Chondrocyte (in vitro differentiated cells): ENCODE data around the gene SEMA3C. TPM values are rescaled to one million over a fixed set of nuclear protein-coding genes. Genes with fewer than 3 reads are reported as not detected.

ENCODE experiments used
- DNase-seq: peaks from one replicate; pipeline ENCODE4 v3.0.0; 2021; ENCODE audit warnings: mixed read lengths, low spot score
- H3K27ac Mint-ChIP-seq: one replicate; pipeline ENCODE4 v1.8.0; 2021; ENCODE audit warnings: mild to moderate bottlenecking, moderate library complexity, mixed read lengths; ENCODE audit not compliant: unreplicated experiment
- H3K27me3 Mint-ChIP-seq: 2 replicates; pipeline ENCODE4 v1.8.0; 2021; ENCODE audit warnings: low read depth, mixed read lengths
- H3K36me3 Mint-ChIP-seq: 2 replicates; pipeline ENCODE4 v1.8.0; 2021; ENCODE audit warnings: low read depth, mixed read lengths
- H3K4me1 Mint-ChIP-seq: 2 replicates; pipeline ENCODE4 v1.8.0; 2021; ENCODE audit warnings: low read depth, mild to moderate bottlenecking, mixed read lengths
- H3K4me3 Mint-ChIP-seq: one replicate; pipeline ENCODE4 v1.8.0; 2021; ENCODE audit warnings: mild to moderate bottlenecking, moderate library complexity, mixed read lengths; ENCODE audit not compliant: unreplicated experiment
- H3K9me3 Mint-ChIP-seq: 2 replicates; pipeline ENCODE4 v1.8.0; 2021; ENCODE audit warnings: low read depth, mixed read lengths
- total RNA-seq: library from RNA; stranded (reverse); gene quantifications from 3 replicates; pipeline ENCODE4 v1.2.1, GENCODE V29; 2021
- TF ChIP-seq, protein P1 (sequence below): fragments of 200-600 bp; sonication (generic); IDR thresholded peaks from 2 replicates; pipeline ENCODE4 v1.5.0; 2021; ENCODE audit warnings: antibody characterized with exemption, mild to moderate bottlenecking, moderate library complexity

SEMA3C gene
- total RNA-seq, 1 donor from 2014 or later = 80.0 TPM

DNA sequence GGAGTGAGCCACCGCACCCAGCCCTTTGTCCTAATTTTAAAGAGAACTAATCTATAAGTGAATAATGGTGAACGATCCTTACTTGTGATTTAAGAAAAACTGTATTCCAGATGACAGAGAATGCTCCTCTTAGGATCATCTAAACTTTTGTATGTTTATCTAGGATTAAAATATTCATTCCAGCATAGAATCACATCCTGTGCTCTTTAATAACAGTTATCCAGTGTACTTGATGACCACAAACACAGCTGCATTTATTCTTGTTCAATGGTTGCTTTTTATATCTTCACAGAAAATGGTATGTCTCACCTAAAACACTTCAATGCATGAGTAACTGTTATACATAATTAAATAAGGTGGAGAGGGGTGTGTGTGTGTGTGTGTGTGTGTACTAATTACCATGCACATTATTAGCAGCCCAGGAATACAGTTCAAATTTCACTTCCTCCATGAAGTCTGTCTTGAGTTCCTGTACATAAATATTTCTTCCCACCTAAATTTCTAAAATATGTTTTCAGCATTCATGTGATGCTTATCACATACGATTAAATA lies 38.5 kb upstream of the SEMA3C start:
- no peaks in the 10 kb centered on the region for H3K9me3 Mint-ChIP-seq
- no peaks in the 10 kb centered on the region for H3K4me1 Mint-ChIP-seq
- no peaks in the 10 kb centered on the region for H3K36me3 Mint-ChIP-seq
- TF ChIP-seq, protein P1, sequence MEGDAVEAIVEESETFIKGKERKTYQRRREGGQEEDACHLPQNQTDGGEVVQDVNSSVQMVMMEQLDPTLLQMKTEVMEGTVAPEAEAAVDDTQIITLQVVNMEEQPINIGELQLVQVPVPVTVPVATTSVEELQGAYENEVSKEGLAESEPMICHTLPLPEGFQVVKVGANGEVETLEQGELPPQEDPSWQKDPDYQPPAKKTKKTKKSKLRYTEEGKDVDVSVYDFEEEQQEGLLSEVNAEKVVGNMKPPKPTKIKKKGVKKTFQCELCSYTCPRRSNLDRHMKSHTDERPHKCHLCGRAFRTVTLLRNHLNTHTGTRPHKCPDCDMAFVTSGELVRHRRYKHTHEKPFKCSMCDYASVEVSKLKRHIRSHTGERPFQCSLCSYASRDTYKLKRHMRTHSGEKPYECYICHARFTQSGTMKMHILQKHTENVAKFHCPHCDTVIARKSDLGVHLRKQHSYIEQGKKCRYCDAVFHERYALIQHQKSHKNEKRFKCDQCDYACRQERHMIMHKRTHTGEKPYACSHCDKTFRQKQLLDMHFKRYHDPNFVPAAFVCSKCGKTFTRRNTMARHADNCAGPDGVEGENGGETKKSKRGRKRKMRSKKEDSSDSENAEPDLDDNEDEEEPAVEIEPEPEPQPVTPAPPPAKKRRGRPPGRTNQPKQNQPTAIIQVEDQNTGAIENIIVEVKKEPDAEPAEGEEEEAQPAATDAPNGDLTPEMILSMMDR = no peak
- no peak overlapping the region for H3K27ac Mint-ChIP-seq
- no peak for DNase-seq
- H3K4me3 Mint-ChIP-seq = no peak overlapping the region
- no peaks in the 10 kb centered on the region for H3K27me3 Mint-ChIP-seq

DNA sequence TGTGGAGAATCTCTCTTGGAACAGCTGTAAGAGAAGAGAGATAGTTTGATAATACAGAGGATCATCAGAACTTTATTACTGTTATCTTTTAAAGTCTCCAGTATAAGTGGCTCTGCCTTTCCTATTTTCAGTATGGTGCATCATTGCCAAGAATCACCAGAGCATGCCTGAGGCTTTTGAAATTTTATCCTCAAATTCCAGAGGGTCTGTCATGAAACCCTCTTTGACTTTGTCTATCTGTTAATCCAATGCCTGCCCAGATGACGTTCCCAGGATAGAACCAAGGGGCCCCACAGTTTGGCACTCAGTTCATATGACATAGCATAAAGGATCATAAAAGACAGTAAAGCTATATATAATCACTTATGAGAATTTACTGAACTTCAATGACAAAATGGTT lies 35.3 kb upstream of the SEMA3C start:
- Mint-ChIP-seq H3K27ac (no peak overlapping the region), H3K9me3 (no peaks in the 10 kb centered on the region), H3K4me1 (no peaks in the 10 kb centered on the region), H3K36me3 (peaks cover 2% of the 10 kb centered on the region), H3K27me3 (no peaks in the 10 kb centered on the region), H3K4me3 (no peak overlapping the region)
- TF ChIP-seq, protein P1 = no peak
- DNase-seq = no peak

DNA sequence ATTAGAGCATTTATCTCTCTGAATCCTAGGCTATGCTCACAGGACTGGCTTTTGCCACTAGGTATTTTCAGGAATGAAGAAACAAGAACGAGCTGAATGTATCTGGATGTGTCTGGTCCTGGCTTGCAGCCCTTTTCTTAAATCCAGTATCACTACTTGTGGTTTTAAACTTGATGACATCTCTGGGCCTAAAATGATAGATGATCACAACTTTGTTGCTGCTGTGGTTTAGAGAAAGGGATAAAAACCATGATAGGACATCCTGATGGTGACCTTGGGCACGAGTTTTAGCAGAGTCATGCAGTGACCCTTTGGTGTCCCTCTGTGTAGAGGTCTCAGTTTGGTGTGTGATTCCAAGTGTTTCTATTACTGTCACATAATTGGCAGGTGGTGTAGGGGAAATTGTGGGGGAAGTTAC lies 31.7 kb upstream of the SEMA3C start:
- H3K4me1 Mint-ChIP-seq = no peaks in the 10 kb centered on the region
- no peak overlapping the region for H3K27ac Mint-ChIP-seq
- no peaks in the 10 kb centered on the region for H3K9me3 Mint-ChIP-seq
- no peaks in the 10 kb centered on the region for H3K27me3 Mint-ChIP-seq
- H3K36me3 Mint-ChIP-seq = peaks cover 2% of the 10 kb centered on the region
- no peak overlapping the region for H3K4me3 Mint-ChIP-seq
- TF ChIP-seq, protein P1 = no peak
- DNase-seq = no peak

DNA sequence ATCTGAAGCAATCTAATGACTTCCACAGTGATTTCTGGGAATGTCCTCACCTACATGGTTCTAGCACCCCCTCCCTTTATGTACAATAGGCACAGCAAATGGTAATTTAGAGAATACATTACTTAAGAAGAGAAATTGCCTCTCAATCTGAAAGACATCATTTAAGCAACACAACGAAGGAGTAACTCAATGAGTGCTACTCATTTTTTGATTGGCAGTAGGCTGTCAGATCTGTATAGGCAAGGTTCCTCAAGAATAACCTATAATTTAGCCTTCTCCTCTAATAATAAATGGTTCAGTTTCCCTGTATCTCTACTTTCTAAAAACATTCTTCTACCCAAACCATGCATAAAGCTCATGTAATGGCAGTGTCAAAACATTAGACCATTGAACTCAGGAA lies 30.6 kb upstream of the SEMA3C start:
- no peaks in the 10 kb centered on the region for H3K27me3 Mint-ChIP-seq
- TF ChIP-seq, protein P1 = no peak
- H3K27ac Mint-ChIP-seq = no peak overlapping the region
- H3K9me3 Mint-ChIP-seq = no peaks in the 10 kb centered on the region
- H3K36me3 Mint-ChIP-seq = peaks cover 2% of the 10 kb centered on the region
- no peak overlapping the region for H3K4me3 Mint-ChIP-seq
- no peaks in the 10 kb centered on the region for H3K4me1 Mint-ChIP-seq
- DNase-seq = no peak

DNA sequence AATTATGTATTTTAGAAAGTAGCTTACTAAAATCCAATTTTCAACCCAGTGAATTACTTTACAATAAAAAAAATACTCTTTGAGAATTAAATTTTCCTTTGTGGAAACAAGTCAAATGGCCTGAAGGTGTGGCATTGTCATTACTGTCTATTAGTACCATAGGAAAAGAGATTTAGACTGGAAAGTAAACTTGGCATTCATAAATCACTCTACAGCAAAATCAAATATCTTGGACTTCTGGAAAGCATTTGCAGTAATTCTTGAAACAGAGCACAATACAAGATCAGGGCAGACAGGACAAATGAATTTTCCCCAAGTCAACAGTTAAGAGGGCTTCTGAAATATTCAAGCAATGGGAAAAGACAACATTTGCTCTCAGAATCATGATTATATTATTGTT lies 28.0 kb upstream of the SEMA3C start:
- TF ChIP-seq, protein P1 = no peak

More for the DNA sequence above, 28.0 kb upstream of the SEMA3C start:
- H3K27me3 Mint-ChIP-seq = no peaks in the 10 kb centered on the region
- no peak for DNase-seq
- H3K27ac Mint-ChIP-seq = no peak overlapping the region
- H3K4me1 Mint-ChIP-seq = peaks cover 18% of the 10 kb centered on the region
- no peak overlapping the region for H3K4me3 Mint-ChIP-seq
- H3K36me3 Mint-ChIP-seq = peaks cover 2% of the 10 kb centered on the region
- peaks cover 6% of the 10 kb centered on the region for H3K9me3 Mint-ChIP-seq
